ENCODE data around the gene FOXA2.
"Not testable (repeated sequence)": the region's sequence is repeated elsewhere in the genome, so short reads cannot be mapped to it uniquely, and the experiment has no call there.

The FOXA2 gene

GRCh38 chr20:22584522-22584921 lies at the start of gene FOXA2:
TSS of gene FOXA2 (minus strand) at chr20:22584572. CDS start at chr20:22584278, 294 bp downstream.
- peak; percentile 99 for DNase-seq (ENCODE audit: low spot score)

GRCh38 chr20:22630701-22631100 lies 46.3 kb upstream of the FOXA2 start:
- no peak for DNase-seq (ENCODE audit: low spot score)

- DNase-seq (ENCODE audit: low spot score) = no peak
These were observed 45.6 kb upstream of the FOXA2 start for GRCh38 chr20:22629927-22630326.

GRCh38 chr20:22629447-22629846 lies 45.1 kb upstream of the FOXA2 start:
- no peak for DNase-seq (ENCODE audit: low spot score)

- DNase-seq (ENCODE audit: low spot score) = no peak
These were observed 42.1 kb upstream of the FOXA2 start for GRCh38 chr20:22626496-22626895.

GRCh38 chr20:22623211-22623610 lies 38.8 kb upstream of the FOXA2 start:
- DNase-seq (ENCODE audit: low spot score) = peak; percentile 20

GRCh38 chr20:22620342-22620741 lies 36.0 kb upstream of the FOXA2 start:
- no peak for DNase-seq (ENCODE audit: low spot score)

GRCh38 chr20:22619806-22620205 lies 35.4 kb upstream of the FOXA2 start:
- DNase-seq (ENCODE audit: low spot score) = no peak

GRCh38 chr20:22619272-22619671 lies 34.9 kb upstream of the FOXA2 start:
- no peak for DNase-seq (ENCODE audit: low spot score)

- no peak for DNase-seq (ENCODE audit: low spot score)
These were observed 32.8 kb upstream of the FOXA2 start for GRCh38 chr20:22617160-22617559.

- DNase-seq (ENCODE audit: low spot score) = no peak
These were observed 32.2 kb upstream of the FOXA2 start for GRCh38 chr20:22616551-22616950.

- DNase-seq (ENCODE audit: low spot score) = no peak
These were observed 31.1 kb upstream of the FOXA2 start for GRCh38 chr20:22615425-22615824.

GRCh38 chr20:22611636-22612035 lies 27.3 kb upstream of the FOXA2 start:
- no peak for DNase-seq (ENCODE audit: low spot score)

- DNase-seq (ENCODE audit: low spot score) = no peak
These were observed 23.3 kb upstream of the FOXA2 start for GRCh38 chr20:22607695-22608094.

GRCh38 chr20:22604815-22605214 lies 20.4 kb upstream of the FOXA2 start:
- DNase-seq (ENCODE audit: low spot score) = no peak

- DNase-seq (ENCODE audit: low spot score) = no peak
These were observed 17.2 kb upstream of the FOXA2 start for GRCh38 chr20:22601361-22602141.

GRCh38 chr20:22599258-22599657 lies 14.9 kb upstream of the FOXA2 start:
- not testable (repeated sequence) for DNase-seq (ENCODE audit: low spot score)

- no peak for DNase-seq (ENCODE audit: low spot score)
These were observed 12.9 kb upstream of the FOXA2 start for GRCh38 chr20:22597303-22597702.

- DNase-seq (ENCODE audit: low spot score) = no peak
These were observed 6.3 kb upstream of the FOXA2 start for GRCh38 chr20:22590662-22591061.

GRCh38 chr20:22586645-22587310 lies 2.4 kb upstream of the FOXA2 start:
- DNase-seq (ENCODE audit: low spot score) = peak; percentile 97

- no peak for DNase-seq (ENCODE audit: low spot score)
These were observed 1.6 kb upstream of the FOXA2 start for GRCh38 chr20:22585786-22586493.

GRCh38 chr20:22584922-22585785 lies 782 bp upstream of the FOXA2 start:
- DNase-seq (ENCODE audit: low spot score) = peak; percentile 69

Measured in HuH-7 (cell line).